GM19397 (cell line): ENCODE data around the gene SLC1A3.
"Not testable (repeated sequence)": the region's sequence is repeated elsewhere in the genome, so short reads cannot be mapped to it uniquely, and the experiment has no call there.

Source experiments
- ATAC-seq: cut with Tn5 transposase; IDR thresholded peaks from one replicate; pipeline ENCODE4 v1.9.1; 2021; ENCODE audit warnings: mild to moderate bottlenecking, moderate library complexity; ENCODE audit not compliant: unreplicated experiment

The SLC1A3 gene

GRCh38 chr5:36630201-36631145, 24.1 kb downstream of the SLC1A3 start:
- ATAC-seq = no peak

- ATAC-seq = no peak
Observed at GRCh38 chr5:36631154-36631553, 24.7 kb downstream of the SLC1A3 start.

GRCh38 chr5:36631620-36632362, 25.4 kb downstream of the SLC1A3 start:
- no peak for ATAC-seq

- ATAC-seq = no peak
Observed at GRCh38 chr5:36632363-36632664, 25.9 kb downstream of the SLC1A3 start.

- no peak for ATAC-seq
Observed at GRCh38 chr5:36635721-36636390, 29.4 kb downstream of the SLC1A3 start.

GRCh38 chr5:36637101-36637500, 30.7 kb downstream of the SLC1A3 start:
- no peak for ATAC-seq

- no peak for ATAC-seq
Observed at GRCh38 chr5:36637516-36637915, 31.1 kb downstream of the SLC1A3 start.

GRCh38 chr5:36638056-36638455, 31.6 kb downstream of the SLC1A3 start:
- no peak for ATAC-seq

GRCh38 chr5:36640949-36641348, 34.5 kb downstream of the SLC1A3 start:
- no peak for ATAC-seq

- no peak for ATAC-seq
Observed at GRCh38 chr5:36641431-36641830, 35.0 kb downstream of the SLC1A3 start.

GRCh38 chr5:36642089-36642488, 35.7 kb downstream of the SLC1A3 start:
- ATAC-seq = no peak

- no peak for ATAC-seq
Observed at GRCh38 chr5:36643162-36643561, 36.8 kb downstream of the SLC1A3 start.

- ATAC-seq = not testable (repeated sequence)
Observed at GRCh38 chr5:36643841-36644240, 37.4 kb downstream of the SLC1A3 start.

GRCh38 chr5:36644727-36645126, 38.3 kb downstream of the SLC1A3 start:
- no peak for ATAC-seq

GRCh38 chr5:36646100-36646499, 39.7 kb downstream of the SLC1A3 start:
- ATAC-seq = no peak

- no peak for ATAC-seq
Observed at GRCh38 chr5:36646507-36647023, 40.2 kb downstream of the SLC1A3 start.

GRCh38 chr5:36647046-36647445, 40.6 kb downstream of the SLC1A3 start:
- no peak for ATAC-seq

- ATAC-seq = no peak
Observed at GRCh38 chr5:36648426-36648825, 42.0 kb downstream of the SLC1A3 start.

- ATAC-seq = no peak
Observed at GRCh38 chr5:36651761-36652685, 45.6 kb downstream of the SLC1A3 start.

GRCh38 chr5:36653044-36653705, 46.8 kb downstream of the SLC1A3 start:
- no peak for ATAC-seq
